ENCODE measurements around the gene ITGAE. TPM values are rescaled to one million over a fixed set of nuclear protein-coding genes. Genes with fewer than 3 reads are reported as not detected.

Gene ITGAE
- total RNA-seq, 1 experiment from 2014 or later, result 20.9 TPM

DNA sequence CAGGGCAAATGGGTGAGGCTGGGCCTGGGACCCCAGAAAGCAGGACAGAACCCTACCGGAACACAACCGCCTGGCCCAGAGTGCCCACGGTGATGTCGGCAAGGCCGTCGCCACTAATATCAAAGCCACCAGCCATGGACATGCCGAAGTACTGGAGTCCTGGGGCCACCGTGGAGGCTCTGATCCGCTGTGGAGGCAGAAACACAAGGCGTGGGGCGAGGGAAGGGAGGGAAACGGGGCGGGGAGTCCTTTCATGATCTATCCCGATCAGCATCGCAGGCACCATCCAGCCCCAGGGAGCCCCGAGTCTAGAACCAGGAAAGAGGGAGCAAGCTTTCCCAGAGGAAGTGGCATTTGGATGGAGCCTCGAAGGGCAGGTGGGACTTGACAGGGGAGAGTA lies 50.7 kb downstream of the ITGAE start:
- Histone ChIP-seq H3K4me1 (ENCODE audit: control insufficient read depth, insufficient read depth, low read length) (no peaks in the 10 kb centered on the region), H3K9me3 (ENCODE audit: control insufficient read depth, insufficient read depth, low read depth, low read length) (no peaks in the 10 kb centered on the region)
- POLR2A ChIA-PET, result no interaction called here

DNA sequence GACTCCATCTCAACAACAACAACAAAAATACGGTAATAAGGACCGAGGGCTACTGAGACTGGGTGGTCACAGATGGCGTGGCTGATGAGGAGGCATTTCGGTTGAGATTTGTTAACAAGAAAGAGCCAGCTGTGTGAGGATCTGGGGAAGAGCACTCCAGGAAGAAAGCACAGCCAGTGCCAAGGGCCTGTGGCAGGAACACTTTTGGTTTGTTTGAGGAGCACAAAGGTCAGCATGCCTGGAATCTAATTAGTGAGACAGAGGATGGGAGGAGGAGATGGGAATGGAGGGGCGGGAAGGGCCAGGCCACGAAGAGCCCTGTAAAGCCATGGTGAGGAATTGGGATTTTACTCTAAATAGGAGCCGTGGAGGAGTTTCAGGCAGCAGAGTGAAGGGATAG lies 52.4 kb downstream of the ITGAE start:
- H3K9me3 ChIP-seq (ENCODE audit: control insufficient read depth, insufficient read depth, low read depth, low read length), result no peaks in the 10 kb centered on the region
- POLR2A ChIA-PET, result no interaction called here
- in situ Hi-C loops (cut with HindIII; ENCODE audit: low pct_unique_long_range_greater_than_20kb, low sequenced_read_pairs), result no loop called here

More for the DNA sequence above, 50.7 kb downstream of the ITGAE start:
- no peaks in the 10 kb centered on the region for H3K27me3 ChIP-seq (ENCODE audit: control insufficient read depth, insufficient read depth, low read length)
- CTCF ChIA-PET, result no interaction called here
- ATAC-seq, result no peak
- no peak overlapping the region for H3K4me3 ChIP-seq (ENCODE audit: low read depth in 2 of 2, low read length in 2 of 2)
- TF ChIP-seq TCF7L2 (IDR thresholded peaks at IDR 0.05; ENCODE audit: low read depth, low read length), result no peak
- in situ Hi-C loops (cut with HindIII; ENCODE audit: low pct_unique_long_range_greater_than_20kb, low sequenced_read_pairs) (no loop called here), intact Hi-C loops (cut with micrococcal nuclease; ENCODE audit: unreplicated experiment) (no loop called here)
- no peak overlapping the region for H3K27ac ChIP-seq (ENCODE audit: low read length)
- no peaks in the 10 kb centered on the region for H3K36me3 ChIP-seq (ENCODE audit: control insufficient read depth, insufficient read depth, low read length)
- DNase-seq (ENCODE audit: low read depth, low spot score), result no peak
- no TSS peak for BruUV-seq (replicated peaks)

DNA sequence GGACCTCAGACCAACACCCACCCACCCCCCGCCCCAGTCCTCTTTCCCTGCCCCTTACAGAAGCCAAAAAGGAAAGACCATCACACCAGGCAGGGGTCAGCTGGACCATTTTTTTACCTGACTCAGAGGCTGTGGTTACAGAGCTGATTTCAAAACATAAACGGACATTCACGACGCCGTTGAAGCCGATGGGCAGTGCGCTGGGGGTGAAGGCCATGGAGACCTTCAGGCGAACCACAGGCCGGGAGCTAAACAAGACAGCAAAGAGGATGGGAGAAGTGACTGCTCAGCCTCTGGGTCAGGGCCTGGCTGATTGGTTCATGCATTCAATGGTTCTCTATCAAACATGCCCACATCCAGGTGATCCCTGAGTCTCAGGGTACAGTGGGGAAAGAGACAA lies 53.2 kb downstream of the ITGAE start:
- Histone ChIP-seq H3K27me3 (ENCODE audit: control insufficient read depth, insufficient read depth, low read length) (no peaks in the 10 kb centered on the region), H3K9me3 (ENCODE audit: control insufficient read depth, insufficient read depth, low read depth, low read length) (no peaks in the 10 kb centered on the region), H3K36me3 (ENCODE audit: control insufficient read depth, insufficient read depth, low read length) (no peaks in the 10 kb centered on the region), H3K27ac (ENCODE audit: low read length) (no peak overlapping the region), H3K4me1 (ENCODE audit: control insufficient read depth, insufficient read depth, low read length) (no peaks in the 10 kb centered on the region), H3K4me3 (ENCODE audit: low read depth in 2 of 2, low read length in 2 of 2) (no peak overlapping the region)
- ChIA-PET POLR2A (no interaction called here), CTCF (no interaction called here)
- in situ Hi-C loops (cut with HindIII; ENCODE audit: low pct_unique_long_range_greater_than_20kb, low sequenced_read_pairs) (no loop called here), intact Hi-C loops (cut with micrococcal nuclease; ENCODE audit: unreplicated experiment) (no loop called here)
- BruUV-seq (replicated peaks), result no TSS peak
- DNase-seq (ENCODE audit: low read depth, low spot score) (no peak), ATAC-seq (no peak)
- TF ChIP-seq, protein P1, sequence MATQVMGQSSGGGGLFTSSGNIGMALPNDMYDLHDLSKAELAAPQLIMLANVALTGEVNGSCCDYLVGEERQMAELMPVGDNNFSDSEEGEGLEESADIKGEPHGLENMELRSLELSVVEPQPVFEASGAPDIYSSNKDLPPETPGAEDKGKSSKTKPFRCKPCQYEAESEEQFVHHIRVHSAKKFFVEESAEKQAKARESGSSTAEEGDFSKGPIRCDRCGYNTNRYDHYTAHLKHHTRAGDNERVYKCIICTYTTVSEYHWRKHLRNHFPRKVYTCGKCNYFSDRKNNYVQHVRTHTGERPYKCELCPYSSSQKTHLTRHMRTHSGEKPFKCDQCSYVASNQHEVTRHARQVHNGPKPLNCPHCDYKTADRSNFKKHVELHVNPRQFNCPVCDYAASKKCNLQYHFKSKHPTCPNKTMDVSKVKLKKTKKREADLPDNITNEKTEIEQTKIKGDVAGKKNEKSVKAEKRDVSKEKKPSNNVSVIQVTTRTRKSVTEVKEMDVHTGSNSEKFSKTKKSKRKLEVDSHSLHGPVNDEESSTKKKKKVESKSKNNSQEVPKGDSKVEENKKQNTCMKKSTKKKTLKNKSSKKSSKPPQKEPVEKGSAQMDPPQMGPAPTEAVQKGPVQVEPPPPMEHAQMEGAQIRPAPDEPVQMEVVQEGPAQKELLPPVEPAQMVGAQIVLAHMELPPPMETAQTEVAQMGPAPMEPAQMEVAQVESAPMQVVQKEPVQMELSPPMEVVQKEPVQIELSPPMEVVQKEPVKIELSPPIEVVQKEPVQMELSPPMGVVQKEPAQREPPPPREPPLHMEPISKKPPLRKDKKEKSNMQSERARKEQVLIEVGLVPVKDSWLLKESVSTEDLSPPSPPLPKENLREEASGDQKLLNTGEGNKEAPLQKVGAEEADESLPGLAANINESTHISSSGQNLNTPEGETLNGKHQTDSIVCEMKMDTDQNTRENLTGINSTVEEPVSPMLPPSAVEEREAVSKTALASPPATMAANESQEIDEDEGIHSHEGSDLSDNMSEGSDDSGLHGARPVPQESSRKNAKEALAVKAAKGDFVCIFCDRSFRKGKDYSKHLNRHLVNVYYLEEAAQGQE (IDR thresholded peaks at IDR 0.05; ENCODE audit: insufficient read depth in 1 of 2, low read depth in 2 of 2, low read length in 1 of 2), result no peak
- TF ChIP-seq, protein P2, sequence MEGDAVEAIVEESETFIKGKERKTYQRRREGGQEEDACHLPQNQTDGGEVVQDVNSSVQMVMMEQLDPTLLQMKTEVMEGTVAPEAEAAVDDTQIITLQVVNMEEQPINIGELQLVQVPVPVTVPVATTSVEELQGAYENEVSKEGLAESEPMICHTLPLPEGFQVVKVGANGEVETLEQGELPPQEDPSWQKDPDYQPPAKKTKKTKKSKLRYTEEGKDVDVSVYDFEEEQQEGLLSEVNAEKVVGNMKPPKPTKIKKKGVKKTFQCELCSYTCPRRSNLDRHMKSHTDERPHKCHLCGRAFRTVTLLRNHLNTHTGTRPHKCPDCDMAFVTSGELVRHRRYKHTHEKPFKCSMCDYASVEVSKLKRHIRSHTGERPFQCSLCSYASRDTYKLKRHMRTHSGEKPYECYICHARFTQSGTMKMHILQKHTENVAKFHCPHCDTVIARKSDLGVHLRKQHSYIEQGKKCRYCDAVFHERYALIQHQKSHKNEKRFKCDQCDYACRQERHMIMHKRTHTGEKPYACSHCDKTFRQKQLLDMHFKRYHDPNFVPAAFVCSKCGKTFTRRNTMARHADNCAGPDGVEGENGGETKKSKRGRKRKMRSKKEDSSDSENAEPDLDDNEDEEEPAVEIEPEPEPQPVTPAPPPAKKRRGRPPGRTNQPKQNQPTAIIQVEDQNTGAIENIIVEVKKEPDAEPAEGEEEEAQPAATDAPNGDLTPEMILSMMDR (IDR thresholded peaks at IDR 0.05), result no peak
- no peak for TF ChIP-seq TCF7L2 (IDR thresholded peaks at IDR 0.05; ENCODE audit: low read depth, low read length)
- no peak for TF ChIP-seq POLR2AphosphoS5 (IDR thresholded peaks at IDR 0.05; ENCODE audit: low read depth, low read length)
- TF ChIP-seq SIN3A (IDR thresholded peaks at IDR 0.05; ENCODE audit: borderline replicate concordance, insufficient read depth, low read depth, low read length), result no peak

More for the DNA sequence above, 52.4 kb downstream of the ITGAE start:
- DNase-seq (ENCODE audit: low read depth, low spot score) (no peak), ATAC-seq (no peak)
- Histone ChIP-seq H3K4me1 (ENCODE audit: control insufficient read depth, insufficient read depth, low read length) (no peaks in the 10 kb centered on the region), H3K36me3 (ENCODE audit: control insufficient read depth, insufficient read depth, low read length) (no peaks in the 10 kb centered on the region), H3K27ac (ENCODE audit: low read length) (no peak overlapping the region), H3K27me3 (ENCODE audit: control insufficient read depth, insufficient read depth, low read length) (no peaks in the 10 kb centered on the region), H3K4me3 (ENCODE audit: low read depth in 2 of 2, low read length in 2 of 2) (no peak overlapping the region)
- intact Hi-C loops (cut with micrococcal nuclease; ENCODE audit: unreplicated experiment), result no loop called here
- TF ChIP-seq POLR2AphosphoS5 (IDR thresholded peaks at IDR 0.05; ENCODE audit: low read depth, low read length) (no peak), TCF7L2 (IDR thresholded peaks at IDR 0.05; ENCODE audit: low read depth, low read length) (no peak), SIN3A (IDR thresholded peaks at IDR 0.05; ENCODE audit: borderline replicate concordance, insufficient read depth, low read depth, low read length) (no peak)
- TF ChIP-seq, protein P2 (IDR thresholded peaks at IDR 0.05), result no peak
- TF ChIP-seq, protein P1 (IDR thresholded peaks at IDR 0.05; ENCODE audit: insufficient read depth in 1 of 2, low read depth in 2 of 2, low read length in 1 of 2), result no peak
- CTCF ChIA-PET, result no interaction called here
- BruUV-seq (replicated peaks), result no TSS peak

Data from Panc1 (cell line).